Left ventricle myocardium inferior (tissue), 1 donor: ENCODE measurements around the gene DCAF11. TPM values are rescaled to one million over a fixed set of nuclear protein-coding genes. Genes with fewer than 3 reads are reported as not detected.
A peak's percentile ranks its signal among the peaks of the same experiment; 100 is the strongest.

Source experiments
- DNase-seq: peaks from one replicate; pipeline ENCODE4 v3.0.0-alpha.2; 2020
- H3K27ac ChIP-seq: fragments of 200-600 bp; replicated peaks from 2 replicates; pipeline ENCODE4 v1.8.0; 2021
- H3K27me3 ChIP-seq: fragments of 200-600 bp; 2 replicates; pipeline ENCODE4 v1.8.0; 2021; ENCODE audit warnings: low read depth
- H3K36me3 ChIP-seq: fragments of 200-600 bp; 2 replicates; pipeline ENCODE4 v1.8.0; 2021
- H3K4me1 ChIP-seq: fragments of 200-600 bp; 2 replicates; pipeline ENCODE4 v1.8.0; 2021
- H3K4me3 ChIP-seq: fragments of 200-600 bp; 2 replicates; pipeline ENCODE4 v1.8.0; 2021; ENCODE audit warnings: mild to moderate bottlenecking, moderate library complexity
- H3K9me3 ChIP-seq: fragments of 200-600 bp; replicated peaks from 2 replicates; pipeline ENCODE4 v1.8.0; 2021
- intact Hi-C: fragments of 100-400 bp; cut with micrococcal nuclease; formaldehyde crosslinking; loops from one replicate; pipeline ENCODE4 v1.11.0; 2022
- total RNA-seq: library from RNA; stranded (reverse); fragmentation: NEBNext Ultra II Directional; extraction: Animal tissue kit (Norgen Biotek cat#: 25700); gene quantifications from one replicate; pipeline ENCODE4 v1.2.1, GENCODE V29; 2021
- TF ChIP-seq, protein P1 (sequence below): fragments of 200-600 bp; IDR thresholded peaks from 2 replicates; pipeline ENCODE4 v1.8.0; 2021; ENCODE audit warnings: antibody characterized with exemption, mild to moderate bottlenecking, borderline replicate concordance
- donor health status: DM: no; HTN: yes; CAD: no; lungs with severe emphysema.

The DCAF11 gene
- total RNA-seq, 1 donor from 2014 or later, result 74.7 TPM

DNA sequence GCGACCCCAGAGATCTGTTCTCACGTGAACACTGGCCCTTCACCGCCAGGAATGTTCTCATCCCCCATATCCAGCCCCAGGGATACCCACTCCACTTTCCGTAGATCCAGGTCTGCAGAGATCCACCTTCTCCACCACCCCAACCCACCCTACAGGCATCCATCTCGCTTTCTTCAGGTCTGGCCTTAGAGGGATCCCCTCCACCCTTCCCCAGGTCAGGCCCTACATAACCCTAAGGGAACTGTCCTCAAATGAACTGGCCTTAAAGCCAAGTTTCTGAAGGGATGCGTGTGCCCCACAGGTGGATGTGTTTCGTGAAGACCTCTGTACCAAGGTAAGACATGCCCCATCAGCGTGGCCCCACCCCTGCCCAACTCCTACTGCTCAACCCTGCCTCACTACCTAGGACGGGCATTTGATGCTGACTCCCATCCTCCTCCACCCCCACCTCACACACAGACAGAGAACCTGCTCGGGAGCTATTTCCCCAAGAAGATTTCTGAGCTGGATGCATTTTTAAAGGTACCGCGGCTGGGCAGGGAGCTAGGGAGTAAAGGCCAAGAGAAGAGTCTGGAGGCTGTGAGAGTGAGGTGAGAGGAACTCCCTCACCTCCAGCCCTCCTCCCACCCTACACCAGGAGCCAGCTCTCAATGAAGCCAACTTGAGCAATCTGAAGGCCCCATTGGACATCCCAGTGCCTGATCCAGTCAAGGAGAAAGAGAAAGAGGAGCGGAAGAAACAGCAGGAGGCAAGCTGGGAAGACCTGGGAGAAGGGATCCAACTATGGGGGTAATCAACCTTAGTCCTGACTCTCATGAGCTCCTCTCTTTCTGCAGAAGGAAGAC lies 22.3 kb downstream of the DCAF11 start:
- TF ChIP-seq, protein P1, sequence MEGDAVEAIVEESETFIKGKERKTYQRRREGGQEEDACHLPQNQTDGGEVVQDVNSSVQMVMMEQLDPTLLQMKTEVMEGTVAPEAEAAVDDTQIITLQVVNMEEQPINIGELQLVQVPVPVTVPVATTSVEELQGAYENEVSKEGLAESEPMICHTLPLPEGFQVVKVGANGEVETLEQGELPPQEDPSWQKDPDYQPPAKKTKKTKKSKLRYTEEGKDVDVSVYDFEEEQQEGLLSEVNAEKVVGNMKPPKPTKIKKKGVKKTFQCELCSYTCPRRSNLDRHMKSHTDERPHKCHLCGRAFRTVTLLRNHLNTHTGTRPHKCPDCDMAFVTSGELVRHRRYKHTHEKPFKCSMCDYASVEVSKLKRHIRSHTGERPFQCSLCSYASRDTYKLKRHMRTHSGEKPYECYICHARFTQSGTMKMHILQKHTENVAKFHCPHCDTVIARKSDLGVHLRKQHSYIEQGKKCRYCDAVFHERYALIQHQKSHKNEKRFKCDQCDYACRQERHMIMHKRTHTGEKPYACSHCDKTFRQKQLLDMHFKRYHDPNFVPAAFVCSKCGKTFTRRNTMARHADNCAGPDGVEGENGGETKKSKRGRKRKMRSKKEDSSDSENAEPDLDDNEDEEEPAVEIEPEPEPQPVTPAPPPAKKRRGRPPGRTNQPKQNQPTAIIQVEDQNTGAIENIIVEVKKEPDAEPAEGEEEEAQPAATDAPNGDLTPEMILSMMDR, result no peak
- Histone ChIP-seq H3K36me3 (peaks cover 28% of the 10 kb centered on the region), H3K4me3 (peak overlapping the region; percentile 91), H3K9me3 (no peaks in the 10 kb centered on the region), H3K27me3 (no peaks in the 10 kb centered on the region), H3K27ac (peak overlapping the region; percentile 94), H3K4me1 (peaks cover 69% of the 10 kb centered on the region)
- no peak for DNase-seq
- intact Hi-C loops, result no loop called here

DNA sequence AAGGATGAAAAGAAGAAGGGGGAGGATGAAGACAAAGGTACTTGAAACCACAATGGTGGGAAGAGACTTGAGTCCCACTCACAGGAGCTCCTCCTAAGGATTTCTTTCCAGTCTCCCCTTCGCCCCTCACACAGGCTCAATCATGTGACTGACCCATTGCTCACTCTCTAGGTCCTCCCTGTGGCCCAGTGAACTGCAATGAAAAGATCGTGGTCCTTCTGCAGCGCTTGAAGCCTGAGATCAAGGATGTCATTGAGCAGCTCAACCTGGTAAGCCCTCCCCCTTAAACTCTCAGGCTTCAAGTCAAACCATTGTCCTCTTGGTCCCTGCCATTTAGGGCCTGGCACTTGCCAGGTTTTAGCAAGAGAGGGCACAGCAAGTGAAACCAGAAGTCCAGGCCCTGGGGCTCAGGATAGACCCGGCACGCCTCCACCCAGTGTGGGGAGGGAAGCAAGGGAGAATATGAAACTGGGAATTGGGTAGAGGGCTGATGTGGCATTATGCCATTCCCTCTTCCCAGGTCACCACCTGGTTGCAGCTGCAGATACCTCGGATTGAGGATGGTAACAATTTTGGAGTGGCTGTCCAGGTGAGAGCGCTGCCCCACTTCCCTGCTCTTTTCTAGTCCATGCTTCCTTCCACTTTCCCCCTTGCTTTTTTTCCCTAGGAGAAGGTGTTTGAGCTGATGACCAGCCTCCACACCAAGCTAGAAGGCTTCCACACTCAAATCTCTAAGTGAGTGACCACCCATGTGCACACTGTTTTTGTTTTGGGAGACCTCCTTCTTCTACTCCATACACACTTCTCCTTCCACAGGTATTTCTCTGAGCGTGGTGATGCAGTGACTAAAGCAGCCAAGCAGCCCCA lies 23.2 kb downstream of the DCAF11 start:
- DNase-seq, result no peak
- Histone ChIP-seq H3K4me1 (peaks cover 67% of the 10 kb centered on the region), H3K4me3 (no peak overlapping the region), H3K36me3 (peaks cover 28% of the 10 kb centered on the region), H3K9me3 (no peaks in the 10 kb centered on the region), H3K27ac (peak overlapping the region; percentile 94), H3K27me3 (no peaks in the 10 kb centered on the region)
- TF ChIP-seq, protein P1, result no peak
- intact Hi-C loops, result no loop called here

DNA sequence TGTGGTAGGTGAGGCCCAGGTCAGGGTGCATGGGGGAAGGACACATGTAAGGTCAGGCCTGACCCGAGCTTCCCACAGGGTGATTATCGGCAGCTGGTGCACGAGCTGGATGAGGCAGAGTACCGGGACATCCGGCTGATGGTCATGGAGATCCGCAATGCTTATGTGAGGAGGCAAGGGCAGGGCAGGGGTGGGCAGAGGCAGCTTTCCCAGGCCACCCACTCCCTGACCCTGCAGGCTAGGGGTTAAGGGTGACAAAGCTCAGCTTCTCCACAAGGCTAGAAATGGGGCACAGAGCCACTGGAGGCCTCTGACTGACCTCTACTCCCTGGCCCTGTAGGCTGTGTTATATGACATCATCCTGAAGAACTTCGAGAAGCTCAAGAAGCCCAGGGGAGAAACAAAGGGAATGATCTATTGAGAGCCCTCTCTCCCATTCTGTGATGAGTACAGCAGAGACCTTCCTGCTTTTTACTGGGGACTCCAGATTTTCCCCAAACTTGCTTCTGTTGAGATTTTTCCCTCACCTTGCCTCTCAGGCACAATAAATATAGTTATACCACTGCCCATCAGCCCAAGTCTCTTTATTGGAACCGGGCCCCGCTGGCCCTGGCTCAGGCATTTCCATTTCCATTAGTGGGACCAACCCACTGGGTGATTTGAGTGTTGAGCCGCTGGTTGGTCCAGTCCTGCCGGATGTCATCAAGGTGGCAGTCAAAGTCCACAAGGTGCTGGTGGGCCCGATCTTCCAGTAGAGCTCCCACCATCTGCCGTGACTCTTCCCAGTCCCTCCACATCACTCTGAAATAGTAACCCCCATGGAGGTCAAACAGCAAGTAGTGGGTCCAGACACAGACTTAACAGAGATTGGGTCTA lies 24.1 kb downstream of the DCAF11 start:
- H3K36me3 ChIP-seq, result peaks cover 35% of the 10 kb centered on the region
- DNase-seq, result no peak
- TF ChIP-seq, protein P1, result no peak
- no peak overlapping the region for H3K4me3 ChIP-seq
- no peaks in the 10 kb centered on the region for H3K9me3 ChIP-seq
- intact Hi-C loops, result no loop called here
- H3K27ac ChIP-seq, result peak overlapping the region; percentile 40
- H3K4me1 ChIP-seq, result peaks cover 70% of the 10 kb centered on the region
- H3K27me3 ChIP-seq, result no peaks in the 10 kb centered on the region

DNA sequence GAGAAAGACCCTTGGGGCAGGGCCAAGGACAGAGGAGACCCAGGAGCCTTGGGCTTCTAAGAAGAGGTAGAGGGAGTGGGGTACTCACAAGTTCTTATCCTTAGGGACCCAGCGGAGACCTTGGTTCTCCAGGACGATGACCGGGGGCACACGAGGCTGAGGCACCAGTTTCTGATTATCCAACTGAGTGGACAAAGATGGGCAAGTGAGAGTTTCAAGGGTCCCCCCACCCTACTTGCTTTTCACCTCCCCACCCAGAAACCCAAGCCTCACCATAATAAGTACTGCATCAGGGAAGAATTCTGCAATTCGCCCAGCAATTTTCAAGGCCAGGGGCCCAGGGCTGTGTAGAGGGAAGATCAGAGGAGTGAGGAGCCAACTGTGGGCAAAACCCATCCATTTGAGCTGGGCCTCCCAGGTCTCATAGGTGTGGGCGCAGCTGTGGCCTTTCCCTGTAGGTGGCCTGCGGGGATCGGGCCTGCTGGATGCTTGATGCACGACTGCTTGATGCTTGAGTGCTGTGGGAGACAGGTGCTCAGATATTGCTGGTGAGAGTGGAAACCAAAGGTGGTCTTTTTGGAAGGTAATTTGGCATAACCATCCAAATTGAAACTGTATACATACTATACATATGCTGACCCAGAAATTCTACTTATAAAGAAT lies 24.8 kb downstream of the DCAF11 start:
- H3K27me3 ChIP-seq, result no peaks in the 10 kb centered on the region
- DNase-seq, result no peak
- intact Hi-C loops, result no loop called here
- H3K36me3 ChIP-seq, result peaks cover 40% of the 10 kb centered on the region
- peak overlapping the region; percentile 93 for H3K4me3 ChIP-seq
- no peaks in the 10 kb centered on the region for H3K9me3 ChIP-seq
- H3K27ac ChIP-seq, result peak overlapping the region; percentile 94
- H3K4me1 ChIP-seq, result peaks cover 70% of the 10 kb centered on the region
- TF ChIP-seq, protein P1, result no peak
